Measurements from ENCODE around the gene EGLN1. TPM values are rescaled to one million over a fixed set of nuclear protein-coding genes. Genes with fewer than 3 reads are reported as not detected.
"Not testable (repeated sequence)": the region's sequence is repeated elsewhere in the genome, so short reads cannot be mapped to it uniquely, and the experiment has no call there.

EGLN1 gene
- total RNA-seq, 2 experiments from 2014 or later = 22.3 to 30.1 TPM

GRCh38 chr1:231357831-231358354 is 64.2 kb downstream of the EGLN1 start:
- H3K9me3 Mint-ChIP-seq (ENCODE audit: low read depth) = no peaks in the 10 kb centered on the region
- H3K27ac Mint-ChIP-seq = peak overlapping the region; percentile 69
- no peak overlapping the region for H3K4me3 Mint-ChIP-seq

GRCh38 chr1:231357187-231357772 is 64.8 kb downstream of the EGLN1 start:
- ATAC-seq (no peak), DNase-seq (no peak)
- no peak overlapping the region for H3K4me3 Mint-ChIP-seq
- no peaks in the 10 kb centered on the region for H3K27me3 Mint-ChIP-seq
- CTCF ChIA-PET = interaction anchor here (0.7 to 3.4 kb wide), 11 partner anchors 8 to 249 kb away, joined by 3 to 26 read pairs (median 5); partner anchors contain the start of genes EXOC8 and SPRTN
- H3K9me3 Mint-ChIP-seq (ENCODE audit: low read depth) = no peaks in the 10 kb centered on the region
- peaks cover 12% of the 10 kb centered on the region for H3K4me1 Mint-ChIP-seq
- H3K27ac Mint-ChIP-seq = no peak overlapping the region
- H3K36me3 Mint-ChIP-seq = peaks cover 21% of the 10 kb centered on the region

More at GRCh38 chr1:231357831-231358354, 64.2 kb downstream of the EGLN1 start:
- CTCF ChIA-PET = interaction anchor here (0.7 to 3.4 kb wide), 12 partner anchors 9 to 248 kb away, joined by 3 to 26 read pairs (median 4); partner anchors contain the start of genes EXOC8 and SPRTN
- DNase-seq (peak; percentile 47), ATAC-seq (peak; percentile 87)
- H3K36me3 Mint-ChIP-seq = peaks cover 16% of the 10 kb centered on the region
- H3K27me3 Mint-ChIP-seq = no peaks in the 10 kb centered on the region
- peaks cover 12% of the 10 kb centered on the region for H3K4me1 Mint-ChIP-seq

- DNase-seq = no peak
- no peak overlapping the region for H3K4me3 Mint-ChIP-seq
Measured at GRCh38 chr1:231355171-231355570, 66.9 kb downstream of the EGLN1 start.

GRCh38 chr1:231354330-231355020 is 67.6 kb downstream of the EGLN1 start:
- H3K9me3 Mint-ChIP-seq (ENCODE audit: low read depth) = no peaks in the 10 kb centered on the region
- peaks cover 20% of the 10 kb centered on the region for H3K36me3 Mint-ChIP-seq

More at GRCh38 chr1:231355171-231355570, 66.9 kb downstream of the EGLN1 start:
- Mint-ChIP-seq H3K4me1 (peaks cover 12% of the 10 kb centered on the region), H3K27me3 (no peaks in the 10 kb centered on the region), H3K27ac (peak overlapping the region; percentile 28), H3K9me3 (ENCODE audit: low read depth) (no peaks in the 10 kb centered on the region), H3K36me3 (peaks cover 20% of the 10 kb centered on the region)
- CTCF ChIA-PET = interaction anchor here (1.4 kb wide), 1 partner anchor 230 kb away, joined by 6 read pairs; no protein-coding TSS in a partner anchor
- no peak for ATAC-seq

GRCh38 chr1:231353086-231353485 is 69.0 kb downstream of the EGLN1 start:
- ATAC-seq = no peak
- no peak overlapping the region for H3K4me3 Mint-ChIP-seq
- H3K9me3 Mint-ChIP-seq (ENCODE audit: low read depth) = no peaks in the 10 kb centered on the region
- H3K4me1 Mint-ChIP-seq = peaks cover 11% of the 10 kb centered on the region
- no peak for DNase-seq
- H3K36me3 Mint-ChIP-seq = peaks cover 23% of the 10 kb centered on the region
- CTCF ChIA-PET = no interaction called here
- H3K27ac Mint-ChIP-seq = no peak overlapping the region
- H3K27me3 Mint-ChIP-seq = no peaks in the 10 kb centered on the region

More at GRCh38 chr1:231354330-231355020, 67.6 kb downstream of the EGLN1 start:
- Mint-ChIP-seq H3K4me3 (no peak overlapping the region), H3K27me3 (no peaks in the 10 kb centered on the region), H3K4me1 (peaks cover 12% of the 10 kb centered on the region), H3K27ac (no peak overlapping the region)
- DNase-seq = no peak
- ATAC-seq = no peak
- CTCF ChIA-PET = interaction anchor here (1.4 kb wide), 1 partner anchor 230 kb away, joined by 6 read pairs; no protein-coding TSS in a partner anchor

GRCh38 chr1:231351816-231352215 is 70.3 kb downstream of the EGLN1 start:
- CTCF ChIA-PET = no interaction called here
- H3K4me1 Mint-ChIP-seq = peaks cover 3% of the 10 kb centered on the region
- H3K27me3 Mint-ChIP-seq = no peaks in the 10 kb centered on the region
- no peaks in the 10 kb centered on the region for H3K9me3 Mint-ChIP-seq (ENCODE audit: low read depth)
- ATAC-seq = no peak
- no peak for DNase-seq
- H3K36me3 Mint-ChIP-seq = peaks cover 26% of the 10 kb centered on the region
- no peak overlapping the region for H3K4me3 Mint-ChIP-seq
- H3K27ac Mint-ChIP-seq = no peak overlapping the region

- H3K9me3 Mint-ChIP-seq (ENCODE audit: low read depth); ATAC-seq; H3K27me3 Mint-ChIP-seq; H3K27ac Mint-ChIP-seq; H3K4me1 Mint-ChIP-seq; H3K4me3 Mint-ChIP-seq; DNase-seq: not testable (repeated sequence)
- CTCF ChIA-PET = interaction anchor here (1.2 to 1.5 kb wide), 2 partner anchors 8 to 11 kb away, joined by 3 to 4 read pairs; partner anchors contain the start of genes EXOC8 and SPRTN
- H3K36me3 Mint-ChIP-seq = peaks cover 28% of the 10 kb centered on the region
Measured at GRCh38 chr1:231348856-231349255, 73.2 kb downstream of the EGLN1 start.

- H3K27me3 Mint-ChIP-seq = no peaks in the 10 kb centered on the region
- no peak overlapping the region for H3K27ac Mint-ChIP-seq
- no peak for ATAC-seq
- H3K9me3 Mint-ChIP-seq (ENCODE audit: low read depth) = no peaks in the 10 kb centered on the region
- DNase-seq = no peak
- no peaks in the 10 kb centered on the region for H3K4me1 Mint-ChIP-seq
- CTCF ChIA-PET = interaction anchor here (1.2 to 1.5 kb wide), 3 partner anchors 9 to 29 kb away, joined by 3 to 4 read pairs (median 3); partner anchors contain the start of genes EXOC8 and SPRTN
- peaks cover 30% of the 10 kb centered on the region for H3K36me3 Mint-ChIP-seq
- H3K4me3 Mint-ChIP-seq = no peak overlapping the region
Measured at GRCh38 chr1:231348442-231348841, 73.6 kb downstream of the EGLN1 start.

- peaks cover 28% of the 10 kb centered on the region for H3K36me3 Mint-ChIP-seq
- CTCF ChIA-PET = interaction anchor here (1.2 to 1.5 kb wide), 3 partner anchors 9 to 28 kb away, joined by 3 to 4 read pairs (median 3); partner anchors contain the start of genes EXOC8 and SPRTN
- H3K4me1 Mint-ChIP-seq = no peaks in the 10 kb centered on the region
- DNase-seq = no peak
- no peak overlapping the region for H3K4me3 Mint-ChIP-seq
- no peaks in the 10 kb centered on the region for H3K27me3 Mint-ChIP-seq
- no peak overlapping the region for H3K27ac Mint-ChIP-seq
- no peak for ATAC-seq
- H3K9me3 Mint-ChIP-seq (ENCODE audit: low read depth) = no peaks in the 10 kb centered on the region
Measured at GRCh38 chr1:231347961-231348360, 74.1 kb downstream of the EGLN1 start.

GRCh38 chr1:231340328-231341013 is 81.6 kb downstream of the EGLN1 start:
- DNase-seq (no peak), ATAC-seq (no peak)
- Mint-ChIP-seq H3K36me3 (peaks cover 32% of the 10 kb centered on the region), H3K4me3 (no peak overlapping the region), H3K9me3 (ENCODE audit: low read depth) (no peaks in the 10 kb centered on the region), H3K27ac (no peak overlapping the region), H3K27me3 (peaks cover 3% of the 10 kb centered on the region), H3K4me1 (peaks cover 34% of the 10 kb centered on the region)
- CTCF ChIA-PET = interaction anchor here (0.9 kb wide), 1 partner anchor 263 kb away, joined by 3 read pairs; no protein-coding TSS in a partner anchor

GRCh38 chr1:231338270-231339128 is 83.6 kb downstream of the EGLN1 start, which contains the start of gene SPRTN:
Gene SPRTN, plus strand, starts transcription at chr1:231338293. Its CDS starts 91 bp downstream, at chr1:231338384.
- ATAC-seq (no peak), DNase-seq (no peak)
- H3K9me3 Mint-ChIP-seq (ENCODE audit: low read depth) = no peaks in the 10 kb centered on the region
- H3K36me3 Mint-ChIP-seq = peaks cover 32% of the 10 kb centered on the region
- H3K4me3 Mint-ChIP-seq = peak within 1 kb of the TSS; percentile 97
- H3K27ac Mint-ChIP-seq = peak within 1 kb of the TSS; percentile 98
- CTCF ChIA-PET = interaction anchor here (0.7 to 3.7 kb wide), 17 partner anchors 8 to 278 kb away, joined by 3 to 18 read pairs (median 3); partner anchors contain the start of gene EGLN1
- peaks cover 52% of the 10 kb centered on the region for H3K4me1 Mint-ChIP-seq
- H3K27me3 Mint-ChIP-seq = peaks cover 3% of the 10 kb centered on the region

Data from activated CD8-positive, alpha-beta memory T cell treated with anti-CD3 and anti-CD28 coated beads, Interleukin-2, amount 10 ng/mL, durations not matched to agents 7 days and 5 days (primary cell).